Globus pallidus (tissue), 1 donor: Measurements from ENCODE around the gene RAB33B.

ENCODE experiments used
- DNase-seq: peaks from one replicate; pipeline ENCODE4 v3.0.0-alpha.2; 2015; ENCODE audit warnings: low spot score

The RAB33B gene

DNA sequence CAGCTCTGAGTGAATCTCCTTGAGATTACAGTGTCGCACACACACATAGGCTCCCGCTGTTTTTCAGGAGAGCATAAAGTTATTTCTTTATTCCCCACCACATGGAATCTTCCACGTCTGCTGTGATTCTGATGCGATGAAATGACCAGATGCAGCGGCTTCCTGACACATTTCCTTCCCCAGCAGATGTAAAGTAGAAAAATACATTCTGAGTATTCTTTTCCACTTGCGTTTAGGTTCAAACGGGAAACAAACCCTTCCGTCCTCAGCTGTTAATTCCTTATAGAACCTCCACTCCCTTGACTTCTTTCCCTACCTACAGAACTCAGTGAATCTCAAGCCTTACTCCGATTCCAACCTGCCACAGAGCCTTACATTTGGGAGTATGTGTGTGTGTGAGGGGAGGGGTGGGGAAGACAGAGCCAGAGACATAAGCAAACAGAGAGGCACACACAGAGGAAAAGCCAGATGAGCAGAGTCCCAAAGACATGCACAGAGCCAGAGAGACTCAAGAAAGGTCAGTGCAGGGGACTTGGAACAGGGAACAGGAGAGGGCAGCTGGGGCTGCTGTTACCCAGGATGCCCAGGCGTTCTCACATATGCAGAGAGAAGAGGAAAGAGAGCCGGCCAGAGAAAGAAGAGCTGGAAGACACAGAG is 54.8 kb downstream of the RAB33B start:
- DNase-seq, result no peak

DNA sequence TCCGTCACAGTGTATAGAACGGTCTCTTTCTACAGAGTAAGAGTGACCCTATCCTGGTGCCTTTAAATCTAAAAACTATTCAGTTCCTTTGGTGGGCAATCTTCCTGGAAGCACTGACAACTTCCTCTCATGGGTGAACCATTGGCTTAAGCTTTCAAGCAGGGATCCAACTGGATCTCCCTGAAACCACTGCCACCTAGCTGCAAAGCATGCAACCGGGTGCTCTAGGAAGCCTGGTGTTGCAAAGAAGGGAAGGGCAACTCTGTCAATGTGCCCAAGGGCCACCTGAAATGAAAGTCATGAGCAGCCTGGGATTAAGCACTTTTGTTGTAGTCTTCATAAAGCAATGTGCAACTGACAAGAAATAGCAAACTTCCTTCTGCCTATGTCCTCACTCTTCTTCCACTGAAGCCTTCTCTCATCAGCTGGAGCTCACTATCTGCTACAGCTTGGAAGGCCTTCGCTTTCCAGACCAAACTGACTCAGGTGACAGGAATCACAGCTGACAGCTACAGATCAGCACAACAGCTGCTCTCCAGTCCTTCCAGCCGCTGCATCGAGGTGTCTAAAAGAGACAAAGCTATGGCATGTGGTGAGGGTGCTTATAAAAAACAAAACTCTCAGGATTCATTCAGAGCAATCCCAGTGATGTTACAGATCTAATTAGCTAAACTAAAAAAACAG is 55.9 kb downstream of the RAB33B start:
- peak; percentile 45 for DNase-seq

DNA sequence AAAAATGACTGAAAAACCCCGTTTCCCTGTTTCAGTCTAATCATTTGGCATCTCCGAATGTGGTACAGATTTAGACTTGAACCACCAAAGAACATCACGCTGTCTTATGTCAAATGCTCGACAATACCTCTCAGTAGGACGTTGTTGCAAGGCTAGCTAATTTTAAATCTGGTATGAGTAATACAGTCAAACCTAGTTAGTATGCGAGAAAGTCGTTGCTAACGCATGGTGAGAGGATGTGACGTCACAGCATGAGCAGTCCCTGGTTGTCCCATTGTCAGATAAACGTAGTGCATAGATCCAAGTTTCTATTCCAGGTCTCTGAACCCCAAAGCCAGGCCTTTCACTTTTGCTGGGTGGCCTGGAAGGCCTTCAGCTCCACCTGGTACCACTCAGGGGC is 57.4 kb downstream of the RAB33B start:
- no peak for DNase-seq

DNA sequence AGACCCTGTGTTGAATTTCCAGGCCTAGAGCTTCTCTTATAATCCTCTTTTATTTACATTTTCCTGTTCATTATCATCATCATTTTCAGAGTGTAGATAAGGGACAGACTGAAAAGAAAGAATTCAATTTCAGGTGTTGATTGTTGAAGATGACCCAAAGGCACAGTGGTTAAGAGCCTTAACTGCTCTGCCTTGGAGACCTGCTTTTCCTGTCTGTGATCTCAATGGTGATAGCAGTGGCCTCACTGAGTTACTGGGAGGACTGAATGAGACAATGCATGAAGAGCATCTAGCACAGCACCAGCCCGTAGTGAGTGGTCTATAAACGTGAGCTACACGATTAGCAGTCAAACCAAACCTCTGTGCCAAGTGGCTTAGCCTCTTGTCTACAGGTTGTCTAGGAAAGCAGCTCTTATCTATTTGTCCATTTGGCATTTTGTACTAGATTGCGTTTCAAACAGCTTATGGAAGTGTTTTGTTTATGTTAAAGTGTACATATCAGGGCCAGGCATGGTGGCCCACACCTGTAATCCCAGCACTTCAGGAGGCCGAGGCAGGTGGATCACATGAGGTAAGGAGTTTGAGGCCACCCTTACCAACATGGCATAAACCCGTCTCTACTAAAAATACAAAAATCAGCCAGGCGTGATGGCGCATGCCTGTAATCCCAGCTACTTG is 60.6 kb downstream of the RAB33B start:
- DNase-seq, result no peak

DNA sequence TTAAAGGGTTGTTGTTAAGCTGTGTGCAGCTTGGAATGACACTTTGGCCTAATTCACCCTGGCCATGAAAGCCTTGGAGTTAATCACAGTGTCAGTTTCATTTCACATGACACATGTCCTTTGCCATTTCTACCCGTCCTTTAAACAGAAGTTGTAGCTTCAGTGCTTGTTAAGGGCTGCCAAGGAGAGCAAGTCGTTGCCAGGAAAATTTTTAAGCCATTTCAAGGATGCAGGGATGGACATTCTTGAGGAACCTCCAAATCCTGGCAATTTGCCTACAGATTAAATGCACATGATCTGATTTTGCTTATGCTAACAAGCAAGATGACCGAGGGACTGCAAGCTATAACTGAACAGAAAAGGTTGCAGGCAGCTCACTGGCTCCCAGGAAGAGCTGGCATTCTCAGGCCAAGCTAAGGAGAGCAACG is 61.6 kb downstream of the RAB33B start:
- DNase-seq, result no peak

DNA sequence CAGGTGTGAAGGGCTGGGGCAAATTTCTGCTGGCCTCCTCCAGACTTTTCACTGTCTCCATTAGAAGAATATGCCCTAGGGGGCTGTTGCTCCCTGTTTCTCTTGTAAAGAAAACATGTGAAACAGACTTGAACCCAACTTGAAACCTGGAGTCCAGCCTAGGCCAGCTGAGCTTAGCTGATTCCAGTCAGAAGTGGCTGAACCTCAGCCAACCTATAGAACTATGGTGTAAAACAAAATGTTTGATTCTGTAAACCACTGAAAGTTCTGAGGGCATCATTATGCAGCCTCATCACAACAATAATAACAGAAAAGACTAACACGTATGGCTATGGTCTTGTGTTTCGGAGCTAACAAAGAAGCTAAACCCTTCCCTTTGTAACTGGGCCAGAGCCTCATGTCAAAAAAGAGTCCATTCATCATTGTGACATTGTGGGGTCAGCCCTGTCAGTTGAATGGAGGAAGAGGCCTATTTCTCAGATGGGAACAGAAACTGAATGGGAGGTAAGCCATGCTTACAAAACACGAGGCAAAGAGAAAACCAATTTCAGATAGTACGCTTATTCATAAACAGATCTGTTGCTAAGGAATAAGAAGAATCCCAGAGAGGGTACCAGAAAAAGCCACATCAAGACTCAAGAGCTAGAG is 68.0 kb downstream of the RAB33B start:
- DNase-seq, result peak; percentile 86

DNA sequence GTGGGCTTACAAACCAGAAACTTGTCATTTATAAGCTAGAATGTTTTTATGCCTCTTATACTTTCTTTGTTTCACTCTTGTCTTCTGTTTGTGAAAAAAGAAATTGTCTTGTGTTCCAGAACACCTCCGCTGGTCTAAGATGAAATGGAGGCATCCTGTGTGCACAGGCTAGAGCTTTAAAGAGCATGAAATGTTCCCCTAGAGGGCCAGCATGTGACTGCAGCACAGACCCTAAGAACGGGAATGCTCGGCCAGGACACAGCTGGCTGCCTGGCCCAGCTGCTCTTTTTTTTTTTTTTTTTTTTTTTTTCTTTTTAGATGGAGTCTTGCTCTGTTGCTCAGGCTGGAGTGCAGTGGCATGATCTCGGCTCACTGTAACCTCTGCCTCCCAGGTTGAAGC is 68.5 kb downstream of the RAB33B start:
- peak; percentile 41 for DNase-seq

DNA sequence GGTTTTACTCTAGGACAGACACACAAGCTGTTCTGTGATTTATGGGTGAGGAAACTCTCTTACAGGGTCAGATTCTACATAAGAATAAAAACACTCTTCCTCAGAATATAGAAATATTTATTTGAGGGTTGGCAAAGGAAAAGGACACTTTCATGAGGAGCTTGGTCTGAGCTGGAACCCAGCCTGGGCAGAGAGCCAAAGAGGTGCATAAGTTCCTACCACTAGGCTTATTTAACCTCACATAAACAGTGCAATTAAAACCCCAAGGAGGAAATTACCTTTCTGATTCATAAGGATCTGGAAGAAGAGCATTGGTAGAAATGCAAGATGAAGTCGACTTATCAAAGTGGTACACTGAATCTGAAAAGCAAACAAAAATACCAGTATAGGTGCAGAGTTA is 69.2 kb downstream of the RAB33B start:
- peak; percentile 14 for DNase-seq

DNA sequence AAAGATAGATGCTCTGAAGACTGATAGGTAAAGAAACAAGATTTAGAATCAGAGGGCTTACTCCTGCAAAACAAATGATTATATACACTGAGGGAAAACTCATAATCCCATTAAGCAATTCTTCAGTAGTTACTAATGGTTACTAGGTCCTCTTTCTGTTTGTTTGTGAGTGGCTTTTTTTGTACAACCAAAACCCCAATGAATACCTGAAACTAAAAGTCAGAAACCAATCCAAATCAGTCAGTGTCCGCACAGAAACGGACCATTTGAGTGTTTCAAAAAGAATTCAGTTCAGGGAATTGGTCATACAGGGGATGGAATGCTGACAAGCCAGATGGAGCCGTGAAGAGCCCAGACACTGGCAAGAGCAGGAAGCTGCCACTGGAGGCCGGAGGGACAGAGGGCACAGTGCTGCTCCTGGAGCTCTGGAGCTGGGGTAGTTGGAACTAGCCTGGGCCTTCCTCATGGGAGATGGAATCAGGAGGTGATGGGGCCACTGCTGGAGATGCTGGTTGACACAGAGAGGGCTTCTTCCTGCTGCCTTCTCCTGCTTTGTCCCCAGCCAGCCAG is 70.2 kb downstream of the RAB33B start:
- peak; percentile 14 for DNase-seq

DNA sequence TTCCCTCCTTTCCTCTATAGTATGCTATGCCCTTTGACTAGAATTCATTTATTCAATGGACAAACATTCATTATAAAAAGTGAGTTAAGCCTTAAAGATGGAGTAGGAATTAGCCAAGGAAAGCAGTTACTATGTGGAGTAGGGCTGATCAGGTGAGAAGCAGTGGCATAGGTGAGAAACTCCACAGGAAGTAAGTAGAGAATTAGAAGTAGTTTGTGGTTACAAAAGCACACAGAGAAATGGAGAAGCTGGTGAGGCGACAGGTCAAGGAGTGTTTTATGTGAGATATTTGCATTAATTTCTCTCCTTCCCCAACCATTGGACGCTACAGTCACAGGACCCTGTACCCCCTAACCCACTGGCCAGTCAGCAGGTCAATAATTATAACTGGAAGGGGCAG is 71.5 kb downstream of the RAB33B start:
- no peak for DNase-seq
